CD4-positive, alpha-beta T cell treated with Interferon gamma for 1 hour (primary cell): Measurements from ENCODE around the gene NOXA1.
"Not testable (repeated sequence)": the region's sequence is repeated elsewhere in the genome, so short reads cannot be mapped to it uniquely, and the experiment has no call there.

Experiments used
- DNase-seq: peaks from one replicate; pipeline ENCODE4 v3.0.0-alpha.2; 2020

NOXA1 gene

DNA sequence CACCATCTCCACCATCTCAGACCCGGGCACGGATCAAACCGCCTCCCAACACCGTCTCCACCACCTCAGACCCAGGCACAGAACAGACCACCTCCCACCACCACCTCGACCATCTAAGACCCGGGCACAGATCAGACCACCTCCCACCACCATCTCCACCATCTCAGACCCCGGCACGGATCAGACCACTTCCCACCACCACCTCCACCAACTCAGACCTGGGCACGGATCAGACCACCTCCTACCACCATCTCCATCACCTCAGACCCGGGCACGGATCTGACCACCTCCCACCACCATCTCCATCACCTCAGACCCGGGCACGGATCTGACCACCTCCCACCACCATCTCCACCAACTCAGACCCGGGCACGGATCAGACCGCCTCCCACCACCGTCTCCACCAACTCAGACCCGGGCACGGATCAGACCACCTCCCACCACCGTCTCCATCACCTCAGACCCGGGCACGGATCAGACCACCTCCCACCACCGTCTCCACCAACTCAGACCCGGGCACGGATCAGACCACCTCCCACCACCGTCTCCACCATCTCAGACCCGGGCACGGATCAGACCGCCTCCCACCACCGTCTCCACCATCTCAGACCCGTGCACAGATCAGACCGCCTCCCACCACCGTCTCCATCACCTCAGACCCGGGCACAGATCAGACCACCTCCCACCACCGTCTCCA lies 43.3 kb downstream of the NOXA1 start:
- not testable (repeated sequence) for DNase-seq

DNA sequence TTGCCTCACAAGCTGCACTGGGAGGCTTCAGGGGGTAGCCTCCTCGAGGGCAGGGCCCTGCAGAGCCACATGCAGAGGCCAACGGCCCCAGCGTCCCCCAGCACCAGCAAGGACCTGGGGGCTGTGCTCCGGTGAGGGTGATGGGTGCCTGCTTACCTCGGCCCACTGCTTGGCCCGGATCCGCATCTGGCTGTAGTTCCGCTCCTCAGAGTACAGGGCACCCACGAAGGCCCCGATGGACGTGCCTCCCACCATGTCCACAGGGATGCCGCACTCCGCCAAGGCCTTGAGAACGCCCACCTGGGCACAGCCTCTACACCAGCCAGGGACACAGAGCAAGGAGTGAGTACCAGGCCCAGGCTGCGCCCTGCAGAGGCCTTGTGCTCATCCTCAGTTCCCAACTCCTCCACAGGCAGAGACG lies 44.0 kb downstream of the NOXA1 start:
- DNase-seq = no peak

- DNase-seq = no peak
Observed at GRCh38 chr9:137467896-137468295, 44.7 kb downstream of the NOXA1 start.

DNA sequence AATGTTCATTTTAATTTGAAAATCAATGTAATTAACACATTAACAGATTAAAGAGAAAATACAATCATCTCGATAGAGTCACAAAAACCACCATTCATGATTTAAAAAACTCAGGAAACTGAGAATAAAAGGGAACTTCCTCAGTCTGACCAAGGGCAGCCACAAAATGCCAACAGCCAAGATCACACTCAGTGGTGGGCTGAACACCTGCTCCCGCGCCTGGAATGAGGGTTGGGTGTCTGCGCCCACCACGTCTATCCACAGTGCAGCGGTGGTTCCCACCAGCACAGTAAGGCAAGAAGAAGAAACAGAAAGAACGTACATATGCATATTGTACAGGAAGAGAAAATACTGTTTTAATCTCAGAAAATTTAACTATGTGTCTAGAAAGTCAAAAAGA lies 47.6 kb downstream of the NOXA1 start:
- DNase-seq = no peak

GRCh38 chr9:137474271-137474670 lies 51.1 kb downstream of the NOXA1 start:
- DNase-seq = no peak

DNA sequence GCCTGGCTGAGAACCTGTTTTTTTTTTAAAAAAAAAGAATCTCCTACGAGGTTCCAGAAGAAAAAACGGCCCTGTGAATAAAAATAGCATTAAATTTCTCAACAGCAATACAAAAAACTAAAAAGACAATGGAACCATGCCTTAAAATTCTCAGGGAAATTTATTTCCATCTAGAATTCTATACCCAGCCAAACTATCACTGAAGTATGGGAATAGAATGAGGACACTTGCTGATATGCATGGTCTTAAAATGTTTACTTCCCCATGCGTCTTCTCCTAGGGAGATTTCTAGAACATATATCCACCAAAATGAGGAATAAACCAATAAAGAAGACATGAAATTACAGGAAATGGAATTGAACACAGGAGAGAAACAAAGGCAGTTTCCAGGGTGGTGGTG lies 52.5 kb downstream of the NOXA1 start:
- DNase-seq = no peak

DNA sequence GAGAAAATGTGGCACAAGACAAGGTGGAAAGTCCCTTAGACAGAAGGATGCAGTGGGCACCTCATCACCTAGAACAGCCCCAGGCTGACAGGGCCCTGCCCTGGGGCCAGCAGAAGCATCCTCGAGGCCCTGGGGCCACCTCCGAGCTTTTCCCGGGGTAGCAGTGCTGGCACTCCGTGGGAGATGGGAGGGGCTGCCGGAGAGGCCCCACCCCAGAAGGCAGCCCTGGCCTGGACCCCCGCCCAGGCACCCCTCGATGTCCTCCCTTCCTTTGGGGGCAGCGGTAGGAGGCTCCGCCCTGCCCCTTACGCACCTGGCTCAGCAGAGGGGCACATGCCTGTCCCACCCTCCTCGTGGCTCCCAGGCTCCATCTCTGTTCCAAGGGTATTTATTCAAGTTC lies 53.7 kb downstream of the NOXA1 start:
- no peak for DNase-seq

DNA sequence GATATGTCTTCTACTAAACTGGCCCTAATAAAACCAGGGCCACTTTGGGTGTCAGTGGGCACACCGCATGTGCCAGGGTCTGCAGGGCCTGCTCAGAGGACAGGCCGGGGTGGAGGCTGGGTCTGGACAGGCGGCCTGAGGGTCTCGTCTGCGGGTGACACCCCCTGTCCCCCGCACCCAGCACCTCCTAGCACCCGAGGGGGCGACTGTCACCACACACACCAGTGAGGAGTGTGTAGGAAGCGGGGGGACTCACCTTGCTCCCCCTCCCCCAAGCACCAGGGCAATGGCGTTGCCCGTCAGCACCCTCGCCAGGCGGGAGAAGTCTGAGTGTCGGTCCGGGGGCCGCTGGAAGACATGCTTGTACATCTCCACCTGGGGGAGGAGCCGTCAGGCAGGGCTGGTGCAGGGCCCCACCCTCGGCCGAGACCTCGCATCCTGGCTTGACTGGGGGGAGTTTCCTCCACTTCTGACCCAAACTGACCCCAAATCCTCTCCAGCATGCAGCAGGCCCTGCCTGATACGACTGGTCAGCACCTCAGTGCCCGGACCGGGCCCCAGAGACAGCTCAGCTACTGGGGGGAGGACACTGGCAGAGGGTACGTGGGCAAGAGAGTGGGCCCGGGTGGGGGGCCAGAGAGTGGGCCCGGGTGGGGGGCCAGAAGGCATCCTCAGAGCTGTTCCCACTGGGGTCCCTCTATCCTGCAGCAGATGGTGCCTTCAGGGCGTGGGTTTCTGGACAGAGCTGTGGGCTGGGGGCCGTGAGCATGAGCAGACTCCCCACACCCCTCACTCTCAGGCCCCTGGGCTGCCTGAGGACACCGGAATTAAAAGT lies 54.8 kb downstream of the NOXA1 start:
- DNase-seq = no peak

DNA sequence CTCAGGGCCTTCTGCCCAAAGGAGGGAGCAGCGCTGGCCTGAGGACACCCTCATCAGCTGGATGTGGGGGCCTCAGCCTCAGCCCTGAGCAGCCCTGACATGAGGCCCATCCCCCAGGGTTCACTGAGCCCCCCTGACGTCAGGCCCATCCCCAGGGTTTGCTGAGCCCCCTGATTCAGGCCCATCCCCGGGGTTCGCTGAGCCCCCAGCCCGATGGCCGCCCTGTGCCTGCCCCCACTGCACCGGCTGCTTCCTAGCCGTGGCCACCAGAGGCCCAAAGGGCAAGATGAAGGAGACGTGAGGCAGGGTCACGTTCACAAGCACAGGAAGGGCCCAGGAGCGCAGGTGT lies 55.4 kb downstream of the NOXA1 start:
- DNase-seq = no peak

GRCh38 chr9:137478962-137479861 lies 56.0 kb downstream of the NOXA1 start:
- DNase-seq = no peak

- no peak for DNase-seq
Observed at GRCh38 chr9:137479892-137480685, 56.9 kb downstream of the NOXA1 start.

- no peak for DNase-seq
Observed at GRCh38 chr9:137480686-137481683, 57.8 kb downstream of the NOXA1 start.

- DNase-seq = peak; percentile 25
Observed at GRCh38 chr9:137482094-137482781, 59.0 kb downstream of the NOXA1 start.
